Ishikawa (cell line): ENCODE results near the gene TMEM43.

ENCODE experiments used
- CEBPB ChIP-seq: IDR thresholded peaks from 2 replicates; pipeline ENCODE4 v1.6.1; 2012
- CREB1 ChIP-seq: IDR thresholded peaks from 2 replicates; pipeline ENCODE4 v1.6.1; 2012; ENCODE audit warnings: low read depth
- EGR1 ChIP-seq: IDR thresholded peaks from 2 replicates; pipeline ENCODE4 v1.6.1; 2012
- EP300 ChIP-seq: IDR thresholded peaks from 2 replicates; pipeline ENCODE4 v1.6.1; 2012; ENCODE audit warnings: borderline replicate concordance
- FOXM1 ChIP-seq: IDR thresholded peaks from 2 replicates; pipeline ENCODE4 v1.6.1; 2012; ENCODE audit warnings: low read depth, borderline replicate concordance
- MAX ChIP-seq: IDR thresholded peaks from 2 replicates; pipeline ENCODE4 v1.6.1; 2012
- NFIC ChIP-seq: IDR thresholded peaks from 2 replicates; pipeline ENCODE4 v1.6.1; 2012
- RAD21 ChIP-seq: IDR thresholded peaks from 2 replicates; pipeline ENCODE4 v1.6.1; 2012; ENCODE audit warnings: low read depth
- REST ChIP-seq: IDR thresholded peaks from 2 replicates; pipeline ENCODE4 v1.6.1; 2012; ENCODE audit warnings: low read depth, mild to moderate bottlenecking
- TAF1 ChIP-seq: IDR thresholded peaks from 2 replicates; pipeline ENCODE4 v1.6.1; 2012; ENCODE audit warnings: low read depth, mild to moderate bottlenecking
- TCF12 ChIP-seq: IDR thresholded peaks from 2 replicates; pipeline ENCODE4 v1.6.1; 2012; ENCODE audit warnings: low read depth
- TEAD4 ChIP-seq: IDR thresholded peaks from 2 replicates; pipeline ENCODE4 v1.6.1; 2012
- USF1 ChIP-seq: IDR thresholded peaks from 2 replicates; pipeline ENCODE4 v1.6.1; 2012
- YY1 ChIP-seq: IDR thresholded peaks from 2 replicates; pipeline ENCODE4 v1.6.1; 2012; ENCODE audit warnings: low read depth
- ZBTB7A ChIP-seq: IDR thresholded peaks from 2 replicates; pipeline ENCODE4 v1.6.1; 2012; ENCODE audit warnings: low read depth

The TMEM43 gene

DNA sequence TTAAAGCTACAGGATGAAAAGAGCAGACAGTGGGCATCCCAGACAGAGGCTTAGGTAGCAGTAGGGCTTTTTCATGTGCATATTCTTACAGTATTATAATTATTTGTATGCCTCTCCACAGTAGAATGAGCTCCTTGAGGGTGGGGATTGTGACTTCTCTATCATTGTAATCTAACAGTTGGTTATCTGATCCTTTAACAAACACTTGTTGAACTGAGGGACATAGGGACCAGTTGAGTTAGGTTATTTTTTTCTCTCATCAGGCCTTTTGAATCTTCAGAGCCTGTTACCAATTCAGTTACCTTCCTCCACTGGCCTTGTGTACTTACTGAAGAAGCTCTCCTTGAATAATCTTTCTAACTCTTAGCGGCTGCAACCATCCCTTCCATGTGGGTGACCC is 54.9 kb downstream of the TMEM43 start:
- no peak for TF ChIP-seq USF1
- no peak for TF ChIP-seq CREB1
- TF ChIP-seq TCF12, result no peak
- no peak for TF ChIP-seq TEAD4
- TF ChIP-seq MAX, result no peak
- TF ChIP-seq EP300, result no peak
- TF ChIP-seq TAF1, result no peak
- TF ChIP-seq ZBTB7A, result no peak
- no peak for TF ChIP-seq FOXM1
- TF ChIP-seq CEBPB, result no peak
- TF ChIP-seq YY1, result no peak
- no peak for TF ChIP-seq NFIC
- no peak for TF ChIP-seq REST
- TF ChIP-seq RAD21, result no peak
- TF ChIP-seq EGR1, result no peak

DNA sequence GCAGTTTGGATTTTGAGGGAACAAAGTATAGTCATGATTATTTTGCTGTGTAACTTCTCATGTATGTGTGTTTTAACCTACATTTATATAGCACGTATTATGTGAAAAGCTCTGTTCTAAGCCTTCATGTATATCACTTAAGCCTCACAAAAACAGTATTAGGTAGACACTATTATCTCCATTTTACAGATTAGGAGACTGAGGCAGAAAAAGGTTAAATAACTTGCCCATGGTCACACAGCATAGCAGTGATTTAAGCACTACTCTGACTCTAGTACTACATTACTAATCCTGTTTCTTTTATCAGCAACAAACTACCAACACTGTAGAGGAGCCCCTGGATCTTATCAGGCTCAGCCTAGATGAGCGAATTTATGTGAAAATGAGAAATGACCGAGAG is 56.4 kb downstream of the TMEM43 start:
- no peak for TF ChIP-seq EGR1
- TF ChIP-seq USF1, result no peak
- TF ChIP-seq TAF1, result no peak
- TF ChIP-seq TCF12, result no peak
- TF ChIP-seq YY1, result no peak
- no peak for TF ChIP-seq EP300
- no peak for TF ChIP-seq CREB1
- no peak for TF ChIP-seq NFIC
- no peak for TF ChIP-seq REST
- TF ChIP-seq TEAD4, result no peak
- no peak for TF ChIP-seq MAX

DNA sequence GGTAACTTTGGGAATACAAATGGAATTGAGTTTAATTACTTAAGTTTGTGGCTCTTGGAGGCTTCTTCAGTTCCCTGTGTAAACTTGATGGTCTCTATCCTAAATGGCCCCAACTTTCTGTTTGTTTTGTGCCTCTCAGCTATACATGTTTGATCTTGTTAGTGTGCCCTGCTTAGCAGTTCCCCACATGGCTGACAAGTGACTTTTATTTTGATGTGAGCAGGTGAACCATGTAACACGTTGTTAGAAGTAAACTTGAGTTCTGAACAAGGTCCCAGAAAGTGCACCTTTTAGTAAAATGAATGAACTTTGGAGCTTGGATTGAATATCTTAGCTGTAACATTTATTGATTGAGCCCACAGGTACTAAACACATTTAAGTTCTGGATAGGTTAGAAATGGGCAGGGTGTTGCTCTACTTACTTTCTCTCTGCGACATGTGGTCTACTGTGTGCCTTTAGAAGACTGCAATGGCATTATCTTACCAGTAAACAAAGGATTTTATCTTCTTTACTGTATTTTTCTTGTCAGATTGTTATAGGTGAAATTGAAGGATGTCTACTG is 58.2 kb downstream of the TMEM43 start:
- TF ChIP-seq ZBTB7A, result no peak
- no peak for TF ChIP-seq EGR1

DNA sequence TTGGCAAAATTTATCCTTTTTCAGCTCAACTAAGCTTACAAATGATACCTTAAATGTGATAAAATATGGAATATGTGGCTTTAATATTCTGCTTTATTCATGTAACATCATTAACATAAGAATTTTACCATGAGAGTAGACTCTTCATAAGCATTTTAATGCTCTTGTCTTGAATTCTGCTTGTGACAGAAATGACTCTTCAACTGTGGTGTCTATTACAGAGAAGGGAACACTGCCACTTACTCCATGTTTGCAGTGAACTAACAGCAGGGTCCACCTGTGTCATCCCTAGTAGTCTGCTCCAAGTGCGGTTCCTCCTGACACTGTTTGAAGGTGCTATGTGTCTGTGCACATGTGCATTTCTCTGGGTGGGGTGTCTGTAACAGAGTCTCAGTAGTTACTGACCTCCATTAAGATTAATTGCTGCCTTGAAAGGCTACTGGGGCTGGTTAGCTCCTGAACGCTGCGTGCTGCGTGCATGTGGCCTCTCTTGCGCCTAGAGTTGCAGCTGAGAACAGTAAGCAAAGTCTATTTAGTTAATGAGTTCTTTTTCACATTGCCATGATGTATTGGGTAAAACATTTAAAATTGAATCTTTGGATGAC is 62.1 kb downstream of the TMEM43 start:
- TF ChIP-seq EP300, result no peak
- TF ChIP-seq MAX, result no peak
- TF ChIP-seq ZBTB7A, result no peak
- no peak for TF ChIP-seq RAD21
- TF ChIP-seq CEBPB, result no peak
- TF ChIP-seq FOXM1, result no peak

DNA sequence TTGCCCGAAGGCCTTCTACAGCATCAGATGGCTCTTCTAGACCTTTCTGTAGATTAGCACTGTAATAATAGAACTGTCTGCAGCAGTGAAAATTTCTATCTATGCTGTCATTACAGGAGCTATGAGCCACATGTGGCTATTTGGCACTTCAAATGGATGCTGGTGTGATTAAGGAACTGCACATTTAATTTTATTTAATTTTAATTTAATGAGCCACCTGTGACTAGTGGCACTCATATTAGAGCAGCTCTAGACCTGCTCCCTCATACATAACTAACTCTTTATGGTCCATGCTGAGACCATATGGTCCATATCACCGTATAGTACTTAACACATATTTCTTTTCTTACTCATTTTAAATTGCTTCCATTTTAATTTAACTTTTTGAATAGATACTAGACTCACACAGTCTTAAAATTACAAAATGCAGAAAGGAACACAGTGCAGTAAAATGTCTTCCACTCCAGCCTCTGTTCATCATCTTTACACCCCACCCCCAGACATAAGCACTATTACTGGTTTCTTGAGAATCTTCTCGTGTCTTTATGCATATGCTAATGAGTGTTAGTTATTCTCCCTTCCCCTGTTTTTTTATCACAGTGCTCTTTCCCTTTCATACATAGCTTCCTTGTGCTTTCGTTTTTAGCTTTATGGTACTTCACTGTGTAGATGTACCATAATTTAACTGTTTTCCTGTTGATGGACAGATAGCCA is 63.3 kb downstream of the TMEM43 start:
- TF ChIP-seq CEBPB, result no peak
- TF ChIP-seq TCF12, result no peak
- no peak for TF ChIP-seq EGR1
- TF ChIP-seq NFIC, result no peak
- no peak for TF ChIP-seq EP300
- no peak for TF ChIP-seq TEAD4
- TF ChIP-seq YY1, result no peak
- no peak for TF ChIP-seq CREB1
- TF ChIP-seq USF1, result no peak
- TF ChIP-seq TAF1, result no peak
- no peak for TF ChIP-seq RAD21
